Measurements from ENCODE around the gene RTL10.

RTL10 gene

GRCh38 chr22:19807161-19807913, 47.3 kb downstream of the RTL10 start:
- no peak for DNase-seq

GRCh38 chr22:19806213-19807160, 48.2 kb downstream of the RTL10 start:
- peak; percentile 30 for DNase-seq

DNA sequence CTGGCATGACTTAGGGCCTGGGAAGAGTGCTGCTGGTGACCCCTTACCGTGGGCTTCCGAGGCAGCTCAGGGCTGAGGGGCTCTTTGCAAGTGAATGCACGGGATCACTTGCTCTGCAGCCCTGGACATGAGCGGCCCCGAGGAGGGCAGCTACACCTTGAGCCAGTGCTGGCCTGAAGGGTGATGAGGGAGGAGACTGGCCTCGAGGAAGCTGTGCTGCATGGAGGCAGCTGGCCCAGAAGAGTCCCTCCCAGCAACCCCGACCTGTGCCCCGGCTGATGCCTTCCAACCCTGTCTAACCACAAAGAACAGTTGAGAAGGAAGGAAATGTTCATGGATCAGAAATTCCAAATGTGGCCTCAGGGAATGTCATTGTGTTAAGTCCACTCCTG, 48.9 kb downstream of the RTL10 start:
- no peak for DNase-seq
